Non-pigmented ciliary epithelial cell (primary cell): ENCODE data around the gene SHB.

Source experiments
- DNase-seq: peaks from one replicate; pipeline ENCODE4 v3.0.0-alpha.2; 2010; ENCODE audit warnings: low read depth

The SHB gene

GRCh38 chr9:37988602-37989001, 80.4 kb downstream of the SHB start:
- DNase-seq: no peak

- no peak for DNase-seq
Observed at GRCh38 chr9:37988041-37988440, 81.0 kb downstream of the SHB start.

DNA sequence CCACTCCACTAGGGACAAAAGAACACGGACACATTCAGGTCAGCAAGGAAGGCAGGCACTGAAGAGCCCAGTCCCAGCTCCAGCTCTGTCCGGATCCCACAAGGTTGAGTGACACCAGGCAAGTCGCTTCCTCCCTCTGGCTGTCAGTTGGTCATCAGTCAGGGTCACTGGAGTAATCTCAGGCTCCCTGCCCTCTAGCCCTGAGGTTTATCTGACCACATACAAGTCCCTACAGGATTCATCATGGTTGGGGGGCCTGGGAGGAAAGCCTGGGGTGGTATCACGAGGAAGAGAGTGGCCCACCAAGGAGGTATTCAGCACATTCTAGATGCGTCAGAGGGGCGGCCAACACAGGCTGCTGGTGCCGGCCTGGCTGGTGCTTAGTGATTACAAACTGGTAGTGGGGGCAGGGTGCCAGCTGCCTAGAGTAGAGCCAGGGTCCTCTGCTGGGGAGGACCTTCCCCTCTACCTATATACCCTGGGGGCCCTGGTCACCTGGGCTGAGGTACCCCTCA, 81.5 kb downstream of the SHB start:
- no peak for DNase-seq

GRCh38 chr9:37986771-37987258, 82.2 kb downstream of the SHB start:
- no peak for DNase-seq

GRCh38 chr9:37986001-37986400, 83.0 kb downstream of the SHB start:
- DNase-seq: no peak

GRCh38 chr9:37984672-37985611, 84.1 kb downstream of the SHB start:
- peak; percentile 45 for DNase-seq

DNA sequence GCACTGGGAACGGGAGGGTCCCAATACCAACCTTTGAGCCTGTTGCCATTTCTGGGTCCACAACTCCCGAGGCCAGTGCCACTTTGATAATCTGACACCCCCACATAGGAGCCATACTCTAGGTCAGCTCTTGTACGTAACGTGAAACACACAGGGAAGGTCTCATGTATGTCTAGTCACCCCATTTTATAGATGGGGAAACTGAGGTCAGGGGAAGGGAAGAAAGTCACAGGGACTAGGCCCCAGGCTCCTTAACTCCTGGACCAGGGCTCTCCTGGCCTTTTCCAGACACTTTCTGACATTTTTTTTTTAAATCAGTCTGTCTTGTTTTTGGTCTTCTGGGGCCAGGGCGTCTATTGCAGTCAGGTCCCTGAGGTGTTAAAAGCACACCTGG, 84.8 kb downstream of the SHB start:
- DNase-seq: no peak

GRCh38 chr9:37983381-37984067, 85.5 kb downstream of the SHB start:
- no peak for DNase-seq

DNA sequence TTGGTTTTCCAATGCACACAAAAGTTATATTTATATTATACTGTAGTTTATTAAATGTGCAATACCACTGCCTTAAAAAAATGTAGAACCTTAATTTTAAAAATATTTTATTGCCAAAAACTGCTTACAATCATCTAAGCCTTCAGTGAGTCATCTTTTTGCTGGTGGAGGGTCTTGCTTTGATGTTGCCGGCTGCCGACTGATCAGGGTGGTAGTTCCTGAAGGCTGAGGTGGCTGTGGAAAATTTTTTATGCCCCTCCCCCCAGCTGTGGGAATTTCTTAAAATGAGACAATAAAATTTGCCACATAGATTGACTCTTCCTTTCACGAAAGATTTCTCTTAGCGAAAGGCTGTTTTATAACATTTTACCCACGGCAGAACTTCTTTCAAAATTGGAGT, 89.2 kb downstream of the SHB start:
- no peak for DNase-seq

DNA sequence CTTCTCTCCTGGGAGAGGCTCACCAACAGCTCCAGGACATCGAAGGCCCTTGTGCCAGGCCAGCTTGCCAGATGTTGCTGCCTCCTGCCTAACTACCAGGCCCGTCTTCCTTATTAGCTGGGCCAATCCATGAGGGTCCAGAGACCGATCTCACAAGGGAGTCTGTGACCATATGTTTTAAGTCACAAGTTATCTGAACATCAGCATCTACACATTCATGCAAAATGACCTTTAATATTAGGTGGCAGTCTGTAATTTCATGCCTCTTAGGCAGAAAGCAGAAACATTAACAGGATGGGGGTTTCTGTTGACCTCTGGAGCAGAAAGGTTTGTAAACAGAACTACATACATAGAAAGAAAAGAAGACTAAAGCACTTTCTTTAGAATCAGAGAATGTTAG, 90.0 kb downstream of the SHB start:
- DNase-seq: no peak

DNA sequence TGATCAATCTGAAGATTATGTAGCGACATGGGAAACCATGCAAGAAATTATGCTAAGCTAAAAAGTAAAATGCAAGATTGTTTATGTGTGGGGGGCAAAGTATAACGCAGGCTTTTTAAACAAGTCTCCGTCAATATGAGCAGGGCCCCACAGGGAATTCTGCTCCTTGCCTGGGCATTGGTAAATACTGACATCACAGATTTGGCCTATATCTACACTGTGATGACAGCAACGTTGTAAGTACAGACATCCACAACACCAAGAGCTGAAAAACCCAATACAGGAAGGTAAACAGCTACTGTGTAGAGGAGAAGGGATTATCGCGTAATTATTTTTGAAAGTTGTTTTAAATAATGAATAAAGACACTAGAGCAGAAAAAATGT, 90.6 kb downstream of the SHB start:
- DNase-seq: no peak

GRCh38 chr9:37977851-37978480, 91.1 kb downstream of the SHB start:
- DNase-seq: no peak

- peak; percentile 83 for DNase-seq
Observed at GRCh38 chr9:37976714-37977477, 92.1 kb downstream of the SHB start.

DNA sequence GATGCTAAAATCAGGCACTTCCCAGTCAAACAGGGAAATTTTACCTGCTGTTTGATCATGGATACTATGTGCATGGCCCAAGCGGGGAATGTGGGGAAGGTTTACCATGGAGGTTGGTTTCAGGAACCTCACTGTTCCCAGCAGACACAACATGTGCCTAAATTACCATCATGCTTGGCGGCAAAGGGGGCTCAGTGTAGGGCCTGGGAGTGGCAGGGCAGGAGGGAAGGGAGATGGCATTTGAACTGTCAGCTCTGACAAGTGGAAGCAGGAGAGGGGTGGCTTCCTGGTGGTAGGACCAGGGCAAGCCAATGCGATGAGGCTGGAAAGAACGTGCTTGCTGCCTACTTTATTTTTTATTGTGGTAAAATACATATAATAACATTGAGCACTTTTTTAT, 93.4 kb downstream of the SHB start:
- DNase-seq: no peak

- peak; percentile 57 for DNase-seq
Observed at GRCh38 chr9:37974506-37975173, 94.4 kb downstream of the SHB start.

DNA sequence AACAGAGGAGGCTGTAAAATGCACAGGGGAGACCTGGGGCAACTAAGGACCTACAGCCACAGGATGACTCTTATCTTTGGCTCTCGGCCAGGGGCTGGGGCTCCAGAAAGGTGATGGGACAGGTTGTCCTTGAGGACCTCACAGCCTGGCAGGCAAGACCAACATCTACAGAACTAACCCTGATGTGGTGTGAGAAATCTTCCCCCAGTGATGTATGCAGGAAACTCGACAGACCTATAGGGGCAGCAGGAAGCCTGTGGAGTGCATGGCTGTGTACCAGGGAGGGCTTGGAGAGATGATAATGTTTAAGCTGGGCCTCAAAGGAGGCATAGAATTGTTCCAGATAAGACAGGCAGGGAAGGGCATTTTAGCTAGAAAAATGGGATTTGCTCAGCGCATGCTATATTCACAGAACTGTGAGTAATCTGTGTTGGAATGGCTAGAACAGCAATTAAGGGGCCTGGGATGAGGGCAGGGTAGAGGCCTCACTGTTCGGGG, 96.6 kb downstream of the SHB start:
- DNase-seq: no peak

- DNase-seq: no peak
Observed at GRCh38 chr9:37971691-37972090, 97.3 kb downstream of the SHB start.

GRCh38 chr9:37971108-37971459, 97.9 kb downstream of the SHB start:
- DNase-seq: no peak

- DNase-seq: no peak
Observed at GRCh38 chr9:37970301-37971107, 98.5 kb downstream of the SHB start.

DNA sequence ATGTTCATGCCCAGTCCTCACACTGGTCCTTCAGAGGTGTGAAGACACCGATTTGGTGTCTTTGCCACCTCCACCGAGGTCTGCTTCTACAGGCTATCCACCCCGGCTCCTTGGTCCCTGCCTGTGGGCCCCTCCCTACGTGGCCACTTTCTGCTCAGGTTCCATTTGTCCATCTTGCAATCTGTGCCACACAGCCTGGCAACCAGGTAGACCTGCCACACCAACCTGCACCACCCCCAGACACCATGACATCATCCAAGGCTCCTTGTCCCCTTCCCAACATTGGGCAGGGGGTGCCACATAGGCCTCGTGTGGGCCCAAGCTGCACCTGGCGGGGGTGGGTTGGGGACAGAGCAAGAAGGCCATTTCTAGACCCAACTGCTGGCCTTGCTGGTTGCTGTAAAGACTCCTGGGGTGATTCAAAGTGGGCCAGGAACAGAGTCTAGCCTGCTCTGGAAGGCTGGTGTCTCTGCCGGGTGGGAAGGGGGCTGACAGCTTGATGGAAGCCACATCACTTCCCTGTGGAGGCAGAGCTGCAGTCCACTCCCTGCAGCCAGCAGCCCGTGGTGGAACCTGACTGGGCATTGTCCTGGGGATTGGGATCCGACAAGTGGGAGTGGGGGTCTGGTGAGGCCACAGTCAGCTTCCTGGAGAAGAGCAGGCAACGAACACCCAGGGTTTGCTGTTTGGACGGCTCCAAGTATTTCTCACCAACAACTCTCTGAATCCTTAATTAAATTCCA, 99.3 kb downstream of the SHB start:
- DNase-seq: no peak
